ENCODE results near the gene AVPR2.

GRCh38 chrX:153939573-153939972, 35.1 kb downstream of the AVPR2 start:
- no peak for TF ChIP-seq REST (IDR thresholded peaks at IDR 0.05; ENCODE audit: insufficient read depth in 1 of 2, low read depth in 2 of 2, low read length in 2 of 2)
- TF ChIP-seq POLR2AphosphoS5 (IDR thresholded peaks at IDR 0.05; ENCODE audit: low read depth, low read length) = no peak
